ENCODE results near the gene STEAP1B.

Gene STEAP1B

DNA sequence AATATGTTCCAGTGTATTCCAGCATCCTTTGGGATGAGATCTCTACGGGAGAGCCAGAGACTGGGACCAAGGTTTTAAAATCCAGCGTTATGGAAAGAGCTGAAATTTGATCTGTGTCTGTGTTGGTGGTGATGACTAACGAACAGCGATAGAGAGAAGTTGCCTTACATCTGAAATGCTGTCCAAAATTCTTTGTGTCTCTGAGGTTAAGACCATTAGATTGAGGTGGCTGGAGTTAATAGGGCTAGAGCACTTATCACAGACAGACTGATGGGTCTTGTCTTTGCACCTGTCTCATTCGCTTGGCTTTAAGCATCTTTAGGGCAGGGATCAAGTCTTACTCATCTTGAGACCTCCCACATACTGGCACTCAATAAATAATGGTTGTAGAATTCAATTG, 102.0 kb downstream of the STEAP1B start:
- no peak for DNase-seq

DNA sequence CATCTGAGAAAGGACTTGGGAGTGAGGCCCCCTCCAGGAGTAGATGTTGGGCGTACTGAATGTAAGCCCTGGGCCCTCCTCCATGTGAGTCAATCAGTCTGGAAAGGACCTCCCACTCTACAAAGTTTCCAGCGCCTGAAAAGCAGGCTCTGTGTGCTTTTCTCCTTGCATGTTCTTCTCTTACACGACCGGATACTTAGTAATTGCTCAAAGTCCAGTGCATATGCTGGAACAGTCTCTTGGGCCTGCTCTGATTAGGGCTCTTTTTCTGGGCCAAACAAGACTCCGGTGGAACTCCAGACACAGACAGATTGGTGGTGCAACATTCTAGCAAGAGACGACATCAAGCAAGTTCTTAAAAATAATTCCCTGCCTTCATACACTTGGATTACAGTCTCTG, 104.8 kb downstream of the STEAP1B start:
- DNase-seq = no peak

DNA sequence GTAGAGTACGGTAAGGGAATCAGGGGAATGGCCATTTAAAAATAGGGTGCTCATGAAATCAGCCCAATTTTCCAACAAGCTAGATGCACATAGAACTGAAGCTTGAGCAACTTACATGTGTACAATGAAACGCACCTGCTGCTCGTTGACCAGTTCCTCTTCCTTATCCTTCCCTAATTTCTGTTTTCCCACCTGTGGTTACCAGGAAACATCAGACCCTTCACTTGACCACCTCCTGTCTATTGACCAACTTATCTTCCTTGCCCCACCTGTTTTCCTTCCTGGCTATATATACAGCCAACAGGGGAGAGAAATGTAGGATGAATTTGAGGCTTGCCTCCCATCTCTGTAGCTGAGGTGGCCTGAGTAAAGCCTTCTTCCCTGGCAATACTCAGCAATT, 105.2 kb downstream of the STEAP1B start:
- no peak for DNase-seq

DNA sequence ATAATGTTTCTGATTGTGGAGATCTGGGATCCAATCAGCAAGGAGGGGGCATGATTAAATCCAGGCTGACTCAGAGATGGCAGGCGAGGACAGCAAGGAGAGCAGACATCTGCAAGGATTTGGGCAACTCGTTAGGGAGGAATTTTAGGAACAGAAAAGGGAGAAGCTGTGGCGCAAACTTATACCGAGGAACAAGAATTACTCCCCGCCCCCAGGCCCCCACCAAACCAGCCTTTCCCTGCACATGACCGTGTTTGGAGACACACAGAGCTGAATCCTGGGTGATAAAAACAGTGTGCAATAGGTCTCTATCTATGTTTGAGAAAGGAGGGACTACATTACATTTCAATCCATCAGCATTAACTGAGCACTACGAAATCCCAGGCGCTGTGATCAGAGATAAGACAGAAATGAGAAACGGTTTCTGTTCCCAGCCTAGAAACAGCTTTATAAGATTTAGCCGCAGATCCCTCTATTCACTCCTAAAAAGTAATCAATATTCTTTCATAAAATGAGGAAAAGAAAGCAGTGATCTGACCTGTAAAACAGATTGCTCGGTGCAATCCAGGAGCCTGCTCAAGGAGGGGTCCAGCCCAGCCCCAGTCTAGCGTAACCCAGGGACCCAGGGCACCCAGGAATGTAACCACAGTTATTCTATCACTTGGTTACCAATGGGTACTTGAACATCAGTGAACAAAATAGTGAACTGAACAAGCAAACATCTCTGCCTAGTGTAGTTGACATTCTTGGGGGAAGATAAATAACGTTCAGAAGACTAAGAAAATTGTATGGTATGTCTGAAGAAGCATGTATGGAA, 105.9 kb downstream of the STEAP1B start:
- DNase-seq = no peak

DNA sequence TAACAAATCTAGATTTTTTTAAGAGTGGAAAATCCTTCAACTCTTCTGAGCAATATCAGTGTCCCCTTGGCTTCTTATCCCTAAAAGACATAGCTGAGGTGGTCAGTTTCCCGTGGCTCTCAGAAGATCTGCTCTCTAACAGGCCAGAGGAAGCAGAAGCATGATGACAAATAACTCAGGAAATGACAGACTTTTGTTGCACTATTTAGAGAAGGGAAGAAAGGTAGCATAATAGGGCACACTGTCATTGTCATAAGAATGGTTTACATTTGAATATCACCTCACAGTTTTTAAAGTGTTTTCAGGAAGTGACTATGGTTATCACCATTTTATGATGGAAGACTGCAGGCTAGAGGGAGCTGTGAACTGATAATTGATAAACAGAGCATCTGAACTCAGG, 109.5 kb downstream of the STEAP1B start:
- DNase-seq = no peak

DNA sequence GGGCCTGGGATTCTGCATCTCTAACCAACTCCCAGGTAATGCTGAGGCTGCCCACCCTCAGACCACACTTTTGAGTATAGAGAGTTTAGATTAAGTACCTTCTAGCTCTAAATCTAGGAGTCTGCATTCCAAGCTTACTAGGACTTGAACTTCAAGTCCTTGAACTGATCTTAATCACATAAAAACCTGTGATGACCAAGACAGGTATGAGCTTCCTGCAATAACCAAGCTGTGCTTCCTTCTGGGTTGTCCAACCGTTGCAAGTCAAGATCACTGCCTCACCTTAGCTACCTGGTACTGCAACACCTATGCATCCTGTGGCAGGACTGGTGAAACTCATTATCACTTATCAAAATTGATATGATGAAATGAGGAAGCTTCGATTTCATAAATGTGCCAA, 110.1 kb downstream of the STEAP1B start:
- DNase-seq = no peak

DNA sequence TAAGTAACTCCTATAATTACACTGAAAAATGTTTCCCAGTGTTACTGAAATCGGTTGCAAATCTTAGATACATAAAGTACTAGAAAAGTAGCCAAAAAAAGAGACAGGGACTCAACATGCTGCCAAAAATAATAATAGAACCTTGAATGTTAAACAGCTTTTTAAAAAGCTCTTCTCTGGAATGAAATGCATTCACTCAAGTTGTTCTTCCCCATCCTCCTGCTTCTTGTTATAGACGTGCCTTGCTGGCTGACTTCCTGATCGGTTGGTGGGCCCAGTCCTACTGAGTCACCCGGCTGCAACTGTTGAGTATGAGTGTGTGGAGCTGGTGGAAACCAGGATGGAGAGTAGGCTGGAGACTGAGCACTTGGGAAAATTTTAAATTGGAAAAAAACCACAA, 112.4 kb downstream of the STEAP1B start:
- no peak for DNase-seq

DNA sequence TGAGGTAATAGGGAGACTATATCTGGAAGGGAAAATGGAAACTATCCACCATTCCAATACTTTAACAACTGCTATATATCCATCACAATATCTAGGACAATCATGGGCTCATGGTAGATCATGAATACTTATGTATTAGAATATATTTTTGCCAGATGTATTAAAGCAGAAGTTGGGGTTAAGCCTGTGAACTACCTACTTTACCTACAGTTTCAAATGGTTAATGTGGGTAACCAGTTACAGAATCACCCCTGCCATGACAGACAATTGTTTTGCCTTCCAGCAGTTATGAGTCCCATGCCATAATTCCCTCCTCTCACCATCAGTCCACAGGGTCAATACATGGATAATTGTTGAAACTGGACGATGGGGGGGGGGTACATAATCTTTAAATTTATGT, 113.1 kb downstream of the STEAP1B start:
- no peak for DNase-seq

DNA sequence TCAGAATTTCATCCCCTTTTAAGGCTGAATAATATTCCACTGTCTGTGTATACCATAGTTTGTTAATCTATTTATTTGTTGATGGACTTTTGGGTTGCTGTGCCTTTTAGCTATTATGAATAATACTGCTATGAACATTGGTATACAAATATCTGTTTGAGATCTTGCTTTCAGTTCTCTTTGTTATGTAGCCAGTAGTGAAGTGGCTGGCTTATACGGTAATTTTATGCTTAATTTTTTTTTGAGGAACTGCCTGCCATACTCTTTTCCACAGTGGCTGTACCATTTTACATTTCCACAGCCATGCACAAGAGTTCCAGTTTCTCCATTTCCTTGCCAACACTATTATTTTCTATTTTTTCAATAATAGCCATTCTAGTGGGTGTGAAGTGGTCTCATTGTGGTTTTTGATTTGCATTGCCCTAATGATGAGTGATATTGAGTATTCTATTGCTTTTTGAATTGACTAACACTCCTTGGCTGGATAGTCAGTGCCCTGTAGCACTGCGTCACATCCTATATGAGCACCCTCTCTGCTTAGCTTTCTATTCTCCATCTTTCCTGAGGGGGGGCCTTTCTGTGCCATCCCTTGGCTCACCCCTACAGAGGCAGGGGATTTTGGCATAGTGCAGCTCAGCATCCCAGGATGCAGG, 113.7 kb downstream of the STEAP1B start:
- no peak for DNase-seq

DNA sequence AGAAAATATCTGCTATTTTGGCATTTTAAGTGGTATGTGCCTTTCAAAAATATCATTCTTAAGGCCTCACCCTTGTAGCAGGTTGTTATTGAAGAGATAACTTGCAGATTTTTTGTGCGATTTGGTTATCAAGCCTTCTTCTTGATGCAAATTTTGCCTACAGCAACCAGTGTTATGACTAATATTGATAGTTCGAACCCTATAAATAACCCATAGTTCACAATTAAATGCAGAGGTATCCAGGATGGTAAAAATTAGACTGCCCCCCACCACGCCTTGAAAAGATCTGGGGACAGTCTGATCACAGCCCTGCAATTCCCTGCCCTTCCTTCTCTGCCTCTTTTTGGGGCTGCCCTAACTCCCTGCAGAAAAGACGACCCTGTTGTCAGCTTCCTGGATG, 114.7 kb downstream of the STEAP1B start:
- DNase-seq = no peak

DNA sequence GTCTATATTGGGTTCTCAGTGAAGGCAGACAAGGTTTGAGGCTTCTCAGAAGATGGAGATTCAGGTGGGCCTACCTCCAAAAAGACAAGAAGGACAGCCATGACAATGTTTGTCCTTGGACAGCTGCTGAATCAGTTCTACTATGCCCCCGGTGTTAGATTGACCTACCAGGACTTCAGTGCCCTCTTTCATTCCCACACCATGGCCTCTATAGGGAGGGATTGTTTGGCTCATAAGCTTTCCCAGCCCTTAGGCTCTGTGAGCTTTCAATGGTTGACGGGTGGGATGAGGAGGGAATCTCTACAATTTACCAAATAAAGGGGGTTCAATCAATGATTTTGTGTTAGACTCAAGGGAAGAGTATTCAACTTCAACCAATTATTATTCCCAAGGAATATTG, 119.7 kb downstream of the STEAP1B start:
- no peak for DNase-seq

DNA sequence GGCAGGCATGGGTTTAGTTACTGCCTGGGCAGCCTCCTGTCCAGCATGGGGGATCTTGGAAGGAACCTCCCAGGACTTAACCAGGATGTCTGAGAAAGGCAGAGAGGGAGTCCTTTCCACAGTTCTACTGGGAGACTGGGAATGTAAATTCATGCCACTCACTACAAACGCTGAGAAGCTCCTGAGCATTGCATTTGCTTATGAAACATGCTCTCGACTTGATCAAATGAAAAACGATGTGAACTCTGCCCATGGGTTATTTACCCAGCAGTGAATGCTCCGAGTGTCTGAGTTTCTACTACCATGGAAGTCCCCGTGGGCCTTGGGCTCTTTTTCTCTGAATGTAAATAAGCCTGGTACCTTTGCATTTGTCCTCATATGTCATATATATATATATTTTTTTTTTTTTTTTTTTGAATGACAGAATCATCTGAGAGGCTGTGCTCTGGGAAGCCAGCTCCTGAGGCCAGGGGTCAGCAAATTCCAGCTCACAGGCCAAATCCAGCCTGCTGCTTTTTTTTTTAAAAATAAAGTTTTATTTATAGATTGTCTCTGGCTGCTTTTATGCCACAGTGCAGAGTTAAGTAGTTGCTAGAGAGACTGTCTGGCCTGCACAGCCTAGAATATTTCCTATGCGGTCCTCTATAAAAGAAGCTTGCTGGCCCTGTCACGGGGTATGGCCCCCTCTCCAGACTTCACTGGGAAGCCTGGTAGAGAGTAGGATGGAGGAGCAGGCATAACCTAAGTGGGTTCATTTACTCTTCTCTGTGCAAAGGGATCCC, 121.6 kb downstream of the STEAP1B start:
- no peak for DNase-seq

DNA sequence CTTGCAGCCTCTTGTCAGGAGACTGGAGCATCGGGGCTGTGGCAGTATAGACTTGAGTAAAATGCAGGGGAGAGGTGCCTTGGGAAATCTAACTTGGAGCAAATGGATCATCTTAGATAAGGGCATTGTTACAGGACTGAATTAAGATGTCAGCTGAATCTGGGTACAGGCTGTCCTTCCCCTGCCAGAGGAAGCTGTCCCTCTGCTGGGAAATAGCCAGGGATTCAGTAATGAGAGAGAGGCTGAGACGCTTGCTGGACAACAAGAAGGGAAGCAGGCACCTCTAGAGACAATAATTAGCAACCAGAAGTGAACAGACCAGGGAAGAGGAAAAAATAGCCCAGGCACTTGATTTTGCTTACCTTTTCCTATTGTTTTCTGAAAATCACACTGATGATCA, 122.3 kb downstream of the STEAP1B start:
- DNase-seq = no peak

DNA sequence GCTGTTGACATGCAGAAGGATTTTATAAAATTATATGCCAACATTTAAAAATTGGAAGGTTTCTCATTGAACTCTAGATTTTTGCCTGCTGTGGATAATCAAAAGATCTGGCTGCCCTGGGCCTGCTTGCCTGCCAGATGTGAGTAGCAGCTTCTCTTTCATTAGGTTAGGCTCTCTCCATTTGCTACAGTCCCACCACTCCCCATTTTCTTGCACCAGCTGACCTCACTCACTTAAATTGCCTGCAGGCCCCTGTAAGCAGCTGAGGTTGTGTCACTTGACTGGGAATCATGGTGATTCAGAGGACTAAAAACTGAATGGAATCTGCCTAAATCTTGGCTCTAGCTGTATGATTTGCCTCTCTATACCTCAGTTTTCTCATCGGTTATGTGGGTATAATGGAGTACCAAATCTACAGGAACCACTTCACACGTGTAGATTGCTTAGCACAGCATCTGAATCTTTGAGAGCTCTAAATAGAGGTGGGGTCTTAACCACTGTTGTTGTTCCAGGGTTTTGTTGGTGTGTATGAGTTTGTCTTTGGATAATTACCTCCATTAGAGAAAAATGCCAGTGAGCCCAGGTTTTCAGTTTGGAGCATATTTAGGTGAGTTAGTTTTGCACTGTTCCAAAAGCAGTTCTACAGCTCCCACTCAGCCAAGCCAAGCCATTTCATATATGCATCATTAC, 124.5 kb downstream of the STEAP1B start:
- DNase-seq = no peak

DNA sequence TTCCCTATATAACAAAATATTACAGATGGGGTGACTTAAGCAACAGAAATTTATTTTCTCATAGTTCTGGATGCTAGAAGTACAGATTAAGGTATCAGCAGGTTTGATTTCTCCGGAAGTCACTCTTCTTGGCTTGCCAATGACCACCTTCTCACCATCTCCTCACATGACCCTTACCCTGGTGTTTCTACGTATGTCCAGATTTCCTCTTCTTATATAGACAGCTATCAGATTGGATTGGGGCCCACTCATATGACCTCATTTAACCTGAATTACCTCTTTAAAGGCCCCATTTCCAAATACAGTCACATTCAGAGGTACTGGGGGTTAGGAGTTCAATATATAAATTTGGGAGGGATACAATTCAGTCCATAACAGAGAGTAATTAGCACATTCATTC, 126.1 kb downstream of the STEAP1B start:
- DNase-seq = no peak

DNA sequence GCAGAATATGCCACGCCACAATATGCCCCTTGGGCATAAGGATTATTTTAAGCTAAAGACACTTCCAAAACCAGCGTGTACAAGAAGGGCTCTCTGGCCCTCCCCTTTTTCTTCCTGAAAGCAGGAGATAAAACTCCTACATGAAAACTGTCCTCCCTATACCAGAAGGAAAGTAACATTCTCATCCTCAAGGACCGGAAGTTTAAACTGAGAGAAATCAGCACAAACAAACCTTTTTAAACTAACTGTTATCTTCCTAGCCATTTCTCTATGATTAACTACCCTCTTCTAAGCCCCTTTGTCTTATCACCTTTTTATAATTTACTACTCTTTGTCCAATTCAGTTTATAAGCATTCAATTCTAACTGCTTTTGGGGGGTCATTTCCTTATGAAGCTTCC, 126.6 kb downstream of the STEAP1B start:
- DNase-seq = no peak

DNA sequence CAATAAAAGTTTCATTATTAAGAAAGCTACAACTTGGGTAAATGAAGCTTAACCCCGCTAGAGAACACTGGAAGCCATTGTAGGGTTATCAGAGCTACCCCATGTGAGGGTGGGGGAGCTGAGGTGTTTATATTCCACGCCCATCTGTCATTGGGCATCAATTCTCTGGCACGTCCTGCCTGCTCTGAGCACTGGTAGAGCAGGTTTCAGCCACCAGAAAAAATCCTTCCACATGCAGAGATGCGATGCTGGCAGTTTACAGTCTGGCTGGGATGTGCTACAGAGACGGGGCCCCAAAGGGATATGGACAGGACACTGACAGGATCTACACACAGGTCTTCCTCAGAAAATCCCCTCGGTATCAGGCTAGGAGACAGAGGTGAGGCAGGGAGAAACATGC, 127.1 kb downstream of the STEAP1B start:
- no peak for DNase-seq

DNA sequence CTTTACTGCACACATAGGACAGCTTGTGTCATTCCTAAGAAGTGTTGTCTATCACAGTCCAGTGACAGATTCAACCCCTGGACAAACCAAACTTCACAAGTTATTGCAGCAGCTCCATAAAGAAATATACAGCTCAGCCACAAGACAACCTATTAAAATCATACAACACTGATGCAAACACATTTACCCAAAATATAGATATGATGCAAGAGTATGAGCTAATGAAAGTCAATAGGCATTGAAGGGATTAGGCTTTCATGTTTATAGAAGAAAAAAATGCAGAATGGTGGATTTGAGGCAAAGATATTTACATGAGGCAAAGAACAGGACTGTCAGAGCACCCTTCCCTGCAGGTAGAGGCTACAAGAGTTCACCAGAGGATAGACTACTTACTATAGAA, 128.1 kb downstream of the STEAP1B start:
- no peak for DNase-seq
